HCT116 (cell line): ENCODE measurements around the gene GMEB1. TPM values are rescaled to one million over a fixed set of nuclear protein-coding genes. Genes with fewer than 3 reads are reported as not detected.

Source experiments
- ATAC-seq: fragments of 200-7000 bp; cut with Tn5 transposase; 2 replicates; pipeline ENCODE4 v1.9.1; 2020; ENCODE audit warnings: mild to moderate bottlenecking, moderate library complexity
- BruUV-seq: library from RNA; stranded (reverse); fragments of 400-500 nt; replicated peaks from 2 replicates; lab custom pipeline; 2021; lab: Mats Ljungman, UMichigan
- CTCF ChIA-PET: fragments of 300-600 bp; sonication (Branson Sonifier 250); formaldehyde crosslinking; loops from one replicate; lab custom pipeline; 2021; ENCODE audit warnings: antibody characterized with exemption; lab: Charles Lee
- POLR2A ChIA-PET: fragments of 300-600, 350-600 bp; sonication (Branson Sonifier 250); formaldehyde crosslinking; loops from one replicate; lab custom pipeline; 2021; ENCODE audit warnings: antibody characterized with exemption; lab: Charles Lee
- RAD21 ChIA-PET, 2 experiments: fragments of 300-600 bp; sonication (Branson Sonifier 250); formaldehyde crosslinking; loops; one replicate each; lab custom pipeline; 2023; ENCODE audit warnings: low total read pairs in 2 of 2; ENCODE audit not compliant: uncharacterized antibody in 2 of 2, unreplicated experiment in 2 of 2, low non-redundant PET in 1 of 2; lab: Charles Lee
- DNase-seq: peaks from one replicate; pipeline ENCODE4 v3.0.0-alpha.2; 2010; ENCODE audit warnings: low read depth, low spot score
- H2AFZ ChIP-seq: fragments of 200-600 bp; shearing (Covaris generic), sonication (generic); 2 replicates; pipeline ENCODE4 v1.6.1; 2017; ENCODE audit warnings: low read depth, mixed run types, mixed read lengths, antibody characterized with exemption, low read length; ENCODE audit not compliant: poor library complexity, severe bottlenecking
- H3K27ac ChIP-seq: 2 replicates; pipeline ENCODE4 v1.5.1; 2012; ENCODE audit warnings: low read depth, low read length
- H3K27me3 ChIP-seq: fragments of 200-600 bp; sonication (generic); 2 replicates; pipeline ENCODE4 v1.6.1; 2016; ENCODE audit warnings: mixed run types, low read length, mixed read lengths; ENCODE audit not compliant: insufficient read depth
- H3K36me3 ChIP-seq, 2 experiments: fragments of 200-500 bp in 1 of 2; fragments of 200-600 bp in 1 of 2; sonication (Bioruptor generic) in 1 of 2; sonication (generic) in 1 of 2; 2 replicates each; pipeline versions ENCODE4 v1.5.1 to v1.6.1; 2014 to 2016; ENCODE audit warnings: low read length in 2 of 2, inconsistent platforms in 1 of 2, mixed read lengths in 1 of 2, mixed run types in 1 of 2; ENCODE audit not compliant: insufficient read depth in 2 of 2, control insufficient read depth in 1 of 2
- H3K4me1 ChIP-seq, 2 experiments: fragments of 200-600 bp in 1 of 2; sonication (generic) in 1 of 2; 2 replicates each; pipeline versions ENCODE4 v1.5.1 to v1.6.1; 2012 to 2017; ENCODE audit warnings: low read length in 2 of 2, inconsistent platforms in 1 of 2, mild to moderate bottlenecking in 1 of 2, mixed read lengths in 1 of 2, mixed run types in 1 of 2, moderate library complexity in 1 of 2; ENCODE audit not compliant: insufficient read depth in 2 of 2, control insufficient read depth in 1 of 2
- H3K4me2 ChIP-seq: fragments of 200-600 bp; sonication (generic); 2 replicates; pipeline ENCODE4 v1.6.1; 2017; ENCODE audit warnings: mixed run types, low read length, mixed read lengths
- H3K4me3 ChIP-seq, 2 experiments: fragments of 200-600 bp in 1 of 2; sonication (generic) in 1 of 2; replicated peaks in 1 of 2; 2 replicates each; pipeline ENCODE4 v1.5.1; 2011 to 2016; ENCODE audit warnings: low read length in 2 of 2, control low read depth in 1 of 2, low read depth in 1 of 2, mild to moderate bottlenecking in 1 of 2, mixed read lengths in 1 of 2, mixed run types in 1 of 2
- H3K79me2 ChIP-seq: fragments of 200-600 bp; sonication (generic); 2 replicates; pipeline ENCODE4 v1.6.1; 2017; ENCODE audit warnings: mild to moderate bottlenecking, mixed run types, low read length, moderate library complexity, mixed read lengths; ENCODE audit not compliant: insufficient read depth
- H3K9ac ChIP-seq: fragments of 200-600 bp; sonication (generic); 2 replicates; pipeline ENCODE4 v1.6.1; 2016; ENCODE audit warnings: low read length, mixed read lengths
- H3K9me2 ChIP-seq: fragments of 200-600 bp; sonication (generic), shearing (Covaris generic); 2 replicates; pipeline ENCODE4 v1.6.1; 2017; ENCODE audit warnings: mixed run types, mild to moderate bottlenecking, moderate library complexity; ENCODE audit not compliant: insufficient read depth
- H3K9me3 ChIP-seq, 2 experiments: fragments of 200-500 bp in 1 of 2; fragments of 200-600 bp in 1 of 2; sonication (Bioruptor generic) in 1 of 2; sonication (generic) in 1 of 2; 2 replicates each; pipeline ENCODE4 v1.6.1; 2014 to 2017; ENCODE audit warnings: low read length in 2 of 2, mixed read lengths in 2 of 2, inconsistent platforms in 1 of 2, low read depth in 1 of 2, mild to moderate bottlenecking in 1 of 2, mixed run types in 1 of 2, moderate library complexity in 1 of 2; ENCODE audit not compliant: control insufficient read depth in 1 of 2, insufficient read depth in 1 of 2
- H4K20me1 ChIP-seq: fragments of 200-600 bp; sonication (generic), shearing (Covaris generic); 2 replicates; pipeline ENCODE4 v1.6.1; 2017; ENCODE audit warnings: mixed run types, mild to moderate bottlenecking, moderate library complexity; ENCODE audit not compliant: insufficient read depth
- ELF1 ChIP-seq: IDR thresholded peaks from 2 replicates; pipeline ENCODE4 v1.6.1; 2012; ENCODE audit warnings: low read depth, borderline replicate concordance
- FOSL1 ChIP-seq: IDR thresholded peaks from 2 replicates; pipeline ENCODE4 v1.6.1; 2012; ENCODE audit warnings: low read depth
- MAX ChIP-seq: IDR thresholded peaks from 2 replicates; pipeline ENCODE4 v1.6.1; 2012
- POLR2AphosphoS5 ChIP-seq: IDR thresholded peaks from 2 replicates; pipeline ENCODE4 v1.6.1; 2011; ENCODE audit warnings: mild to moderate bottlenecking, low read depth, low read length, moderate library complexity
- RAD21 ChIP-seq: IDR thresholded peaks from 2 replicates; pipeline ENCODE4 v1.6.1; 2012; ENCODE audit warnings: low read depth, mild to moderate bottlenecking
- REST ChIP-seq: IDR thresholded peaks from 2 replicates; pipeline ENCODE4 v1.6.1; 2012; ENCODE audit warnings: low read depth
- SIN3A ChIP-seq: IDR thresholded peaks from 2 replicates; pipeline ENCODE4 v1.6.1; 2012; ENCODE audit warnings: low read depth
- SRF ChIP-seq: IDR thresholded peaks from 2 replicates; pipeline ENCODE4 v1.6.1; 2012; ENCODE audit warnings: low read depth
- TCF7L2 ChIP-seq: IDR thresholded peaks from 2 replicates; pipeline ENCODE4 v1.7.0; 2011; ENCODE audit warnings: borderline replicate concordance, inconsistent platforms; ENCODE audit not compliant: insufficient read depth, insufficient read length; ENCODE audit errors: extremely low read depth
- YY1 ChIP-seq: IDR thresholded peaks from 2 replicates; pipeline ENCODE4 v1.6.1; 2011; ENCODE audit warnings: low read length, low read depth, moderate library complexity, mild to moderate bottlenecking; ENCODE audit not compliant: insufficient replicate concordance; ENCODE audit errors: extremely low read depth
- ZBTB33 ChIP-seq: IDR thresholded peaks from 2 replicates; pipeline ENCODE4 v1.6.1; 2011; ENCODE audit warnings: mild to moderate bottlenecking, low read length, moderate library complexity; ENCODE audit not compliant: insufficient replicate concordance; ENCODE audit errors: extremely low read depth
- ZFX ChIP-seq: fragments of 450-650 bp; IDR thresholded peaks from 2 replicates; pipeline ENCODE4 v1.6.1; 2017
- ZNF274 ChIP-seq: fragments of 200-500 bp; sonication (Bioruptor generic); IDR thresholded peaks from 2 replicates; pipeline ENCODE4 v1.6.1; 2014; ENCODE audit warnings: mild to moderate bottlenecking, low read depth, low read length, inconsistent platforms
- intact Hi-C: fragments of 100-400 bp; cut with micrococcal nuclease; formaldehyde crosslinking; loops from 2 replicates; pipeline ENCODE4 v1.10.0; 2022
- total RNA-seq: library from RNA; stranded (reverse); gene quantifications from one replicate; pipeline ENCODE4 v1.2.1, GENCODE V29; 2021; ENCODE audit not compliant: unreplicated experiment
- TF ChIP-seq, protein P1 (sequence below), 3 experiments: fragments of 200-600 bp in 1 of 3; sonication (generic) in 1 of 3; IDR thresholded peaks in 2 of 3; conservative IDR thresholded peaks in 1 of 3; 2 replicates each; pipeline ENCODE4 v1.5.1; 2012 to 2017; ENCODE audit warnings: low read depth in 2 of 3, low read length in 2 of 3, antibody characterized with exemption in 1 of 3, borderline replicate concordance in 1 of 3, control low read depth in 1 of 3, mild to moderate bottlenecking in 1 of 3, mixed read lengths in 1 of 3, mixed run types in 1 of 3, moderate library complexity in 1 of 3; ENCODE audit not compliant: insufficient read depth in 1 of 3
- TF ChIP-seq, protein P2 (sequence below): IDR thresholded peaks from 2 replicates; pipeline ENCODE4 v1.6.1; 2012

GMEB1 gene
- total RNA-seq, 1 experiment from 2014 or later, result 19.8 TPM

- Histone ChIP-seq H4K20me1 (peaks cover 21% of the 10 kb centered on the region; the same call in 1 of the 2 replicates), H2AFZ (peak within 1 kb of the TSS; percentile 19), H3K4me3 (peak within 1 kb of the TSS; percentile 91 to 92), H3K27ac (peak within 1 kb of the TSS; percentile 97), H3K4me1 (peaks cover 11 to 20% of the 10 kb centered on the region in 2 experiments), H3K27me3 (no peaks in the 10 kb centered on the region), H3K9me3 (no peaks in the 10 kb centered on the region), H3K4me2 (peak within 1 kb of the TSS; percentile 86), H3K9me2 (no peaks in the 10 kb centered on the region), H3K9ac (peak within 1 kb of the TSS; percentile 96), H3K79me2 (peaks cover 50% of the 10 kb centered on the region), H3K36me3 (peaks cover 22 to 32% of the 10 kb centered on the region in 2 experiments)
- ATAC-seq (peak; percentile 94), DNase-seq (peak; percentile 89)
- CTCF ChIA-PET, result interaction anchor here (0.6 to 2.4 kb wide), 23 partner anchors 9 to 488 kb away, joined by 3 to 15 read pairs (median 4); partner anchors contain the start of genes GMEB1, RNU11 and TAF12
- BruUV-seq, result no TSS peak
- RAD21 ChIA-PET, result interaction anchor here (0.6 to 0.9 kb wide), 3 partner anchors 14 to 140 kb away, joined by 4 to 7 read pairs (median 4); no protein-coding TSS in a partner anchor
- POLR2A ChIA-PET, result interaction anchor here (0.6 to 2.7 kb wide), 12 partner anchors 9 to 445 kb away, joined by 3 to 27 read pairs (median 6); partner anchors contain the start of genes GMEB1, RNU11, SRSF4 and TAF12
- intact Hi-C loops, result loop anchor here (1.0 to 5.0 kb wide), 3 partner anchors 88 to 229 kb away; partner anchors contain the start of genes RCC1, RNU11 and TAF12
- peak; percentile 99 for TF ChIP-seq ZFX
- peak; percentile 78; the same call in 1 of the 2 replicates for TF ChIP-seq SIN3A
- TF ChIP-seq FOSL1, result peak; percentile 33; the same call in 1 of the 2 replicates
- TF ChIP-seq TCF7L2, result no peak
- TF ChIP-seq RAD21, result peak; percentile 42
- no peak for TF ChIP-seq REST
- peak; percentile 80; the same call in 1 of the 2 replicates for TF ChIP-seq SRF
- peak; percentile 93 for TF ChIP-seq MAX
- TF ChIP-seq ELF1, result peak; percentile 93
- no peak for TF ChIP-seq YY1
- TF ChIP-seq, protein P1, sequence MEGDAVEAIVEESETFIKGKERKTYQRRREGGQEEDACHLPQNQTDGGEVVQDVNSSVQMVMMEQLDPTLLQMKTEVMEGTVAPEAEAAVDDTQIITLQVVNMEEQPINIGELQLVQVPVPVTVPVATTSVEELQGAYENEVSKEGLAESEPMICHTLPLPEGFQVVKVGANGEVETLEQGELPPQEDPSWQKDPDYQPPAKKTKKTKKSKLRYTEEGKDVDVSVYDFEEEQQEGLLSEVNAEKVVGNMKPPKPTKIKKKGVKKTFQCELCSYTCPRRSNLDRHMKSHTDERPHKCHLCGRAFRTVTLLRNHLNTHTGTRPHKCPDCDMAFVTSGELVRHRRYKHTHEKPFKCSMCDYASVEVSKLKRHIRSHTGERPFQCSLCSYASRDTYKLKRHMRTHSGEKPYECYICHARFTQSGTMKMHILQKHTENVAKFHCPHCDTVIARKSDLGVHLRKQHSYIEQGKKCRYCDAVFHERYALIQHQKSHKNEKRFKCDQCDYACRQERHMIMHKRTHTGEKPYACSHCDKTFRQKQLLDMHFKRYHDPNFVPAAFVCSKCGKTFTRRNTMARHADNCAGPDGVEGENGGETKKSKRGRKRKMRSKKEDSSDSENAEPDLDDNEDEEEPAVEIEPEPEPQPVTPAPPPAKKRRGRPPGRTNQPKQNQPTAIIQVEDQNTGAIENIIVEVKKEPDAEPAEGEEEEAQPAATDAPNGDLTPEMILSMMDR (IDR thresholded peaks at IDR 0.05 in 2 of 3, conservative IDR thresholded peaks at IDR 0.05 in 1 of 3; ENCODE audit: borderline replicate concordance in 1 of 3, insufficient read depth in 1 of 3, low read depth in 2 of 3, low read length in 2 of 3), result peak; percentile 76 to 94 (median 85)
- TF ChIP-seq, protein P2, sequence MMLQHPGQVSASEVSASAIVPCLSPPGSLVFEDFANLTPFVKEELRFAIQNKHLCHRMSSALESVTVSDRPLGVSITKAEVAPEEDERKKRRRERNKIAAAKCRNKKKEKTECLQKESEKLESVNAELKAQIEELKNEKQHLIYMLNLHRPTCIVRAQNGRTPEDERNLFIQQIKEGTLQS, result no peak
- TF ChIP-seq ZBTB33, result peak; percentile 40
- peak; percentile 84 for TF ChIP-seq POLR2AphosphoS5
- no peak for TF ChIP-seq ZNF274
Measured at GRCh38 chr1:28736450-28737306, 68.1 kb downstream of the GMEB1 start, which contains the start of gene YTHDF2. YTHDF2 (plus strand) TSS chr1:28736940; CDS start chr1:28737121, 181 bp downstream.
